Activated CD4-positive, alpha-beta T cell treated with anti-CD3 and anti-CD28 coated beads, Interleukin-10, Interleukin-2, amounts not matched to agents 100 ng/mL and 50 ng/mL, durations not matched to agents 16 hours and 8 hours (primary cell): ENCODE data around the gene TNNT1.
"Not testable (repeated sequence)": the region's sequence is repeated elsewhere in the genome, so short reads cannot be mapped to it uniquely, and the experiment has no call there.

Source experiments
- DNase-seq: peaks from one replicate; pipeline ENCODE4 v3.0.0-alpha.2; 2020

TNNT1 gene

DNA sequence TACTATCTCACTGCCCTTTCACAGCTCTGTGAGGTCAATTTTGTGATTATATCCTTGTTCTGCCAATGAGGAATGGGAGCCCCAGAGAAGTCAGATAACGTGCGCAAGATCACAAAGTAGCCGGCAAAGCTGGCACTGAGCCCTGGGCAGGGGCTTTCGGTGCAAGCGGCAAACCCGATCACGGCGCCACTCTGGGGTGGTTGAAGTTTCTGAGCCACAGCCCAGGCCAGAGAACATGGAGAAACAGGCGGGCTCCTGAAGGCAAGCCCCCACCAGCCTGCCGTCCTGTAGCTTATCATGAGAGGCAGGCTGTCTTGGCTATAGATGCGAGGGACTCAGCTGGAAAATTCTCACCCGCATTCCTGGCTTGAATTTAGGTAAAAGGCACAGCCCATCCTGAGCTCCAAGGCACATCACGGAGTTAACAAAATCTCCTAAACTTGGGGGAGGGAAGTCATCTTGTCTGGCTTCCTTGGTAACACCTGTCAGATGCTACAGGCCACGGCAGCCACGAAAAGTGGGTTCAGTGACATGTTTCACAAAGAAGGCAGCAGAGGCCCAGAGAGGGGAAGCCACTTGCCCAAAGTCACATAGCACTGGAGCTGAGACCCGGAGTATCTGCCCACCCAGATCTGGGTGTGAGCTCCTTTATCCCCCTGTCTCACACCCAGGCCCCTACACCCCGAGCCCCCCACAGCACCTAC lies 12.5 kb downstream of the TNNT1 start:
- DNase-seq: no peak

DNA sequence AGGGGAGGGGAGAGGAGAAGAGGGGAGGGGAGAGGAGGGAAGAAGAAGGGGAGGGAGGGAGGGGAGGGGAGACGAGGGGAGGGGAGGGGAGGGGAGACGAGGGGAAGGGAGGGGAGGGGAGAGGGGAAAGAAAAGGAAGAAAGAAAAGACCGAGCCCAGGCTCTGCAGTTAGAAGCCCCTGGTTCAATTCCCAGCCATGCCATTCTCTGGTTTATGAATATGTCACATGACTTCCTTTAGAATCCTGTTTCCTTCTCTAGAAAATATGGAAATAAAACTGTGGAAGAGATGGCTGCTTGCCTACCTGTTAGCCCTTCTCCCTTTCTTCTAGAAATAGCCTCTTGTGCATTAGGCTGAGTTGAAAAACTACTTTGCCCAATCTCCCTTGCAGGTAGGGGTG lies 14.3 kb downstream of the TNNT1 start:
- no peak for DNase-seq

DNA sequence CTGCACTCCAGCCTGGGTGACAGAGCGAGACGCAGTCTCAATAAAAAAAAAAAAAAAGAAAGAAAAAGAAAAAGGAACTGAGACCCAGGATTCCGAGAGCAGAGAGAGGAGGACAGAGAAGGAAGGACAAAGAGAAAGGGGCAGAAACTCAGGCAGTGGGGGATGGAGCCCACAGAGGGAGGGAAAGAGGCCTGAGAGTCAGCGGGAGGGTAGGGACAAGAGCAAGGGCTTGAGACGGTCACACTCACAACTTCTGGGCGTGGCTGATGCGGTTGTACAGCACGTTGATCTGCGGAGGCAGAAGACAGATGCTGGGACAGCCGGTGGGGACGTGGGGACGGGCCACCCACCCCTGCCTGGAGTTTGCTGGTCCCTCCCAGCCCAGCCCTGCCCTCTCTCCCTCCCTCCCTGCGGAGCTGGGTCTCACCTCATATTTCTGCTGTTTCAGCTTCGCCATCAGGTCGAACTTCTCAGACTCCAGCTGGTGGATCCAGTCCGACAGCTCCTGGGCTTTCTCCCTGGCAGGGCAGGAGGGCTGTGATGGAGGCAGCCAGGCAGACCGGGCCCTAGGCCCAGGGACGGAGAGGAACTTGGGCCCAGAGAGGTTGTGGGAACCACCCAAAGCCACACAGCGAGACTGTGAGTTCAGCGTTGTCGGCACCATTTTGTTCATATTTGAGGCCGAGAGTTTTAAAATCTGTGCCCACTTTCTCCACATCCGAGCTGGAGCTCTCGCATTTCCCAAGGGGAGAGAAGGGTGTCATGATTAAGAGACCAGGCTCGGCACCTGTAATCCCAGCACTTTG lies 15.2 kb downstream of the TNNT1 start:
- DNase-seq: no peak

DNA sequence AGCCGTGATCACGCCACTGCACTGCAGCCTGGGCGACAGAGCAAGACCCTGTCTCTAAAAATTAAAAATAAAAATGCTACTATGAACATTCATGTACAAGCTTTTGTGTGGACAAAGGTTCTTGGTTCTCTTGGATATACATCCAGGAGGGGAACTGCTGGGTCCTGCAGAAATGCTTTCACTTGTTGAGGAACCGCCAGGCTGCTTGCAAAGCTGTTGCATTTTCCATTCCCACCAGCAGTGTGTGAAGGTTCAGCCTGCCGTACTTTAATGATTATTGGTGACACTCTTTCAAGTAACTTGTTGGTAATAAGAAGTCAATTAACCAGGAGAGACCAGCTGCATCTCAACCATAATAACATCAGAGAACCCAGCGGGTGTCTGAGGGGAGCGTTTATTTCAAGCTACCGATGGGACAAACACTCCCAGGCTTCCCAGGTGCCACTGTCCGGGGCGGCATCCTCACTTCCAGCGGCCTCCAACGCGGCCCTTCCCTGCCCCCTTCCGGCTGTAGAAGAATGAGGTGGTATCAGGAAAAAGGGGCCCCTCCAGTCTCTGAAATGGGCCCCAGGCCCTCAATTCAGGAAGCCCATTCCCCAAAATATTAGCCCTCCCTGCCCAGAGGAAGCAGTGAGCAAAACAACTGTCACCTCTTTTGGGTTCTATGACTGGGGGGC lies 16.4 kb downstream of the TNNT1 start:
- DNase-seq: no peak

DNA sequence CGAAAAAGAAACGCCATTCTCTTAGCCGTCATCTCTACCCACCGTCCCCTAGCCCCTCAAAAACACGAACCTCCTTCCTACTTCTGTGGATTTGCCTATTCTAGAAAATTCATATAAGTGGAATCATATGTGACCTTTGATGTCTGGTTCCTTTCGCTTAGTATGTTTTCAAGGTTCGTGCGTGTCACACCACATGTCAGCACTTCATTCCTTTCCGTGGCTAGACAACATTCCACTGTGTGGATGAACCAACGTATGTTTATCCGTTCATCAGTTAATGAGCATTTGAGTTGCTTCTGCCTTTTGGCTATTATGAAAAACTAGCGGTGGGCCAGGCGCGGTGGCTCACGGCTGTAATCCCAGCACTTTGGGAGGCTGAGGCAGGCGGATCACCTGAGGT lies 17.6 kb downstream of the TNNT1 start:
- DNase-seq: no peak

DNA sequence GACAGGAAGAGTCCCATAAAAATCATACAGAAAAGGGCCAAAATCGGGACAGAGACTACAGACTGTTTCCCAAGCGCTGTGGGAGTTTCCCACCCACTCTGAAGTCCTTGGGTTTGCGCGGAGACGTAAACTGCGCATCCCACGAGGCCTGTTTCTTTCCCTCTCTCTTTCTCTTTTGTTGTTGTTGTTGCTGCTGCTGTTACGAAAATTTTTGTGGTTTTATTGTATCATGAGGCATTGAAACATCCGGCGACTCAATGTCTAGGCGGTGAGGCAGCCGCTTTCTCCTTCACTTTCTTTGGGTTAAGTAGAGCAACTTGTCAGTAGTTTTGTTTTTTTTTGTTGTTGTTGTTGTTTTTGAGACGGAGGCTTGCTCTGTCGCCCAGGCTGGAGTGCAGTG lies 30.0 kb downstream of the TNNT1 start:
- DNase-seq: peak; percentile 19

DNA sequence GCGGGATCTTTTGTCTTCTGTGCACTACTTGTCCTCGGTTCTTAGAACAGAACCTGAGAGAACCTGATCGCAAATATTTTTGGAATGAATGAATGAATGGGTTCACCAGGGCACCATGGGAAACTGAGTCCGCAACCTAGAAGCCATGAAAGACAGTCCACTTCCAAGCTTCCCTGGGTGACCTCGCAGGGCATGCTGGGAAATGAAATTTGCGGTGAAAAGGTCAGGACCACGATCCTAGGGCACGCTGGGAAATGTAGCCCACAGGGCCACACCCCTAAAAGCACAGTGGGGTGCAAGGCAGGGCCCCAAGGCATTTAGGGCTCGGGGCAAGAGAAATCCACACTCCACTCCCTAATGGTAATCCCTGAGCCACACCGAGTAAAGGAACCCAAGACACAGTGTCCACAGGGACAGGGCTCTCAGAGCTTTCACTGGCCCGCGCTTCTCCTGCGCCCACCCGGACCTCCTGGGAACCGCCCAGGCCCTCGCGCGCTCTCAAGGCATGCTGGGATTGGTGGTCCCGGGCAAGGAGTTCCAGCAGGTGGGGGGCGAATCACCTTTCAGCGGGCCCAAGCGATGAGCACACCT lies 30.5 kb downstream of the TNNT1 start:
- DNase-seq: peak; percentile 69

DNA sequence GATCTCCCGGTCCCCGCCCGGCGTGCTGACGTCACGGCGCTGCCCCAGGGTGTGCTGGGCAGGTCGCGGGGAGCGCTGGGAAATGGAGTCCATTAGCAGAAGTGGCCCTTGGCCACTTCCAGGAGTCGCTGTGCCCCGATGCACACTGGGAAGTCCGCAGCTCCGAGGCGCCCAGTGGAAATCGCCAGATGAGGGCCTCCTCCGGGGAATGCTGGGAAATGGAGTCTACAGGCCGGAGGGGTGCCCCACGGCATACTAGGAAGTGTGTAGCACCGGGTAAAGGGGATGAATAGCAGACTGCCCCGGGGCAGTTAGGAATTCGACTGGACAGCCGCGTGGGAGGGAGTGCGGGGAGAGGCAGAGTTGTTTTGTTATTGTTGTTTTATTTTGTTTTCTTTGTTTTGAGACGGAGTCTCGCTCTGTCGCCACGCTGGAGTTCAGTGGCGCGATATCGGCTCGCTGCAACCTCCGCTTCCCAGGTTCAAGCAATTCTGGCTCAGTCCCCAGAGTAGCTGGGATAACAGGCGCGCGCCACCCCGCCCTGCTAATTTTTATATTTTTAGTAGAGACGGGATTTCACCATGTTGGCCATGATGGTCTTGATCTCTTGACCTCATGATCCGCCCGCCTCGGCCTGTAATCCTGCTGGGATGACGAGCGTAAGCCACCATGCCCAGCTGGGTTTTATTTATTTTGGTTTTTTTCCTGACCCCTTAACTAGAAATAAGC lies 31.2 kb downstream of the TNNT1 start:
- peak; percentile 99 for DNase-seq

DNA sequence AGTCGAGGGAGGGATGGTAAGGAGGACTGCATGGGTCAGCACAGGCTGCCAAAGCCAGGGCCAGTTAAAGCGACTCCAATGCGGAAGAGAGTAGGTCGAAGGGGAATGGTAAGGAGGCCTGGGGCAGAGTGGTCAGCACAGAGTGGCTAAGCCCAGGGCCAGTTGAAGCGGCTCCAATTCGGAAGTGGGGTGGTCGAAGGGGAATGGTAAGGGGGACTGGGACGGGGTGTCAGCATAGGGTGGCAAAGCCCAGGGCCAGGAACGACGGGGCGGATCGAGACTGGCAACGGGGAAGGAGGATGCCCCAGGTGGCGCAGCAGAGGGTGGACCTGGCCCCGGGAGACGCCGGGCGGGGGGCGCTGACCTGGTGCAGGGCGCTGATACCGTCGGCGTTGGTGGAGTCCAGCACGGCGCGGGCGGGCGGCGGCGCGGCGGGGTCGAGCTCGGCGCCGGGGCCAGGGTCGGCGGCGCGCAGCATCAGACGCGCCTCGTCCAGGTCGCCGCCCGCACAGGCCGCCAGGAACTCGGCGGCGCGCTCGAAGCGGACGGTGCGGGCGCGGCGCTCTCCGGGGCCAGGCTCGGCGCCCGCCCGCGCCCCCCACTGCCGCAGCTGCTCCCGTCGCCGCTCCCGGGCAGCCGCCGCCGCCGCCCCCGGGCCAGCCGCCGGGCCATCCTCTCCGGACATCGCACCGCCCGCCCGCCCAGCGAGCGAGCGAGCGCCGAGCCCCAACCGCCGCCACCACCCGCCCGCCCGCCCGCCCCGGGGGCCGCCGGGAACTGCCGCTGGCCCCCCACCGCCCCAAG lies 31.9 kb downstream of the TNNT1 start, which contains the start of gene PPP1R12C:
TSS of gene PPP1R12C (minus strand) at position 779 of the 804 bp plus-strand sequence. CDS start at position 685, 94 bp downstream.
- no peak for DNase-seq

DNA sequence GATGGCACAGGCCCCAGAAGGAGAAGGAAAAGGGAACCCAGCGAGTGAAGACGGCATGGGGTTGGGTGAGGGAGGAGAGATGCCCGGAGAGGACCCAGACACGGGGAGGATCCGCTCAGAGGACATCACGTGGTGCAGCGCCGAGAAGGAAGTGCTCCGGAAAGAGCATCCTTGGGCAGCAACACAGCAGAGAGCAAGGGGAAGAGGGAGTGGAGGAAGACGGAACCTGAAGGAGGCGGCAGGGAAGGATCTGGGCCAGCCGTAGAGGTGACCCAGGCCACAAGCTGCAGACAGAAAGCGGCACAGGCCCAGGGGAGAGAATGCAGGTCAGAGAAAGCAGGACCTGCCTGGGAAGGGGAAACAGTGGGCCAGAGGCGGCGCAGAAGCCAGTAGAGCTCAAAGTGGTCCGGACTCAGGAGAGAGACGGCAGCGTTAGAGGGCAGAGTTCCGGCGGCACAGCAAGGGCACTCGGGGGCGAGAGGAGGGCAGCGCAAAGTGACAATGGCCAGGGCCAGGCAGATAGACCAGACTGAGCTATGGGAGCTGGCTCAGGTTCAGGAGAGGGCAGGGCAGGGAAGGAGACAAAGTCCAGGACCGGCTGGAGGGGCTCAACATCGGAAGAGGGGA lies 32.7 kb downstream of the TNNT1 start:
- DNase-seq: peak; percentile 81

DNA sequence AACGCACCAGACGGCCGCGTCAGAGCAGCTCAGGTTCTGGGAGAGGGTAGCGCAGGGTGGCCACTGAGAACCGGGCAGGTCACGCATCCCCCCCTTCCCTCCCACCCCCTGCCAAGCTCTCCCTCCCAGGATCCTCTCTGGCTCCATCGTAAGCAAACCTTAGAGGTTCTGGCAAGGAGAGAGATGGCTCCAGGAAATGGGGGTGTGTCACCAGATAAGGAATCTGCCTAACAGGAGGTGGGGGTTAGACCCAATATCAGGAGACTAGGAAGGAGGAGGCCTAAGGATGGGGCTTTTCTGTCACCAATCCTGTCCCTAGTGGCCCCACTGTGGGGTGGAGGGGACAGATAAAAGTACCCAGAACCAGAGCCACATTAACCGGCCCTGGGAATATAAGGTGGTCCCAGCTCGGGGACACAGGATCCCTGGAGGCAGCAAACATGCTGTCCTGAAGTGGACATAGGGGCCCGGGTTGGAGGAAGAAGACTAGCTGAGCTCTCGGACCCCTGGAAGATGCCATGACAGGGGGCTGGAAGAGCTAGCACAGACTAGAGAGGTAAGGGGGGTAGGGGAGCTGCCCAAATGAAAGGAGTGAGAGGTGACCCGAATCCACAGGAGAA lies 33.5 kb downstream of the TNNT1 start:
- no peak for DNase-seq

DNA sequence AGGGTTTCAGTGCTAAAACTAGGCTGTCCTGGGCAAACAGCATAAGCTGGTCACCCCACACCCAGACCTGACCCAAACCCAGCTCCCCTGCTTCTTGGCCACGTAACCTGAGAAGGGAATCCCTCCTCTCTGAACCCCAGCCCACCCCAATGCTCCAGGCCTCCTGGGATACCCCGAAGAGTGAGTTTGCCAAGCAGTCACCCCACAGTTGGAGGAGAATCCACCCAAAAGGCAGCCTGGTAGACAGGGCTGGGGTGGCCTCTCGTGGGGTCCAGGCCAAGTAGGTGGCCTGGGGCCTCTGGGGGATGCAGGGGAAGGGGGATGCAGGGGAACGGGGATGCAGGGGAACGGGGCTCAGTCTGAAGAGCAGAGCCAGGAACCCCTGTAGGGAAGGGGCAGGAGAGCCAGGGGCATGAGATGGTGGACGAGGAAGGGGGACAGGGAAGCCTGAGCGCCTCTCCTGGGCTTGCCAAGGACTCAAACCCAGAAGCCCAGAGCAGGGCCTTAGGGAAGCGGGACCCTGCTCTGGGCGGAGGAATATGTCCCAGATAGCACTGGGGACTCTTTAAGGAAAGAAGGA lies 34.4 kb downstream of the TNNT1 start:
- DNase-seq: no peak

DNA sequence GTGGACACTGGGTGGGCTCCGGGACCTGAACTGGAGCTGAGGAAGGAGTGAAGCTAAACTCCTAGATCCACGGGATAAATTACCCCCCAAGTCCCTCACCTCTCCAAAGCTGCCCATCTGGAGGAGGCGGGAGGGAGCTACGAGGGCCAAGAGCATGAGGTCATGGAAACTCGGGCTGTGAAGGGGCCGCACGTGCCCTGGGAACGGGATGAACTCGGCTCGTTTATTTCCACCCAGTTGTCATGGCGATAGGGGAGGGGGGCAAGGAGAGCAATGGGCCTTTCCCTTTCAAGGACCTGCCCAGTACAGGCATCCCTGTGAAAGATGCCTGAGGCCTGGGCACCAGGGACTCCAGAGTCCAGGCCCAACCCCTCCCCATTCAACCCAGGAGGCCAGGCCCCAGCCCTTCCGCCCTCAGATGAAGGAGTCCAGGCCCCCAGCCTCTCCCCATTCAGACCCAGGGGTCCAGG lies 35.4 kb downstream of the TNNT1 start:
- no peak for DNase-seq

DNA sequence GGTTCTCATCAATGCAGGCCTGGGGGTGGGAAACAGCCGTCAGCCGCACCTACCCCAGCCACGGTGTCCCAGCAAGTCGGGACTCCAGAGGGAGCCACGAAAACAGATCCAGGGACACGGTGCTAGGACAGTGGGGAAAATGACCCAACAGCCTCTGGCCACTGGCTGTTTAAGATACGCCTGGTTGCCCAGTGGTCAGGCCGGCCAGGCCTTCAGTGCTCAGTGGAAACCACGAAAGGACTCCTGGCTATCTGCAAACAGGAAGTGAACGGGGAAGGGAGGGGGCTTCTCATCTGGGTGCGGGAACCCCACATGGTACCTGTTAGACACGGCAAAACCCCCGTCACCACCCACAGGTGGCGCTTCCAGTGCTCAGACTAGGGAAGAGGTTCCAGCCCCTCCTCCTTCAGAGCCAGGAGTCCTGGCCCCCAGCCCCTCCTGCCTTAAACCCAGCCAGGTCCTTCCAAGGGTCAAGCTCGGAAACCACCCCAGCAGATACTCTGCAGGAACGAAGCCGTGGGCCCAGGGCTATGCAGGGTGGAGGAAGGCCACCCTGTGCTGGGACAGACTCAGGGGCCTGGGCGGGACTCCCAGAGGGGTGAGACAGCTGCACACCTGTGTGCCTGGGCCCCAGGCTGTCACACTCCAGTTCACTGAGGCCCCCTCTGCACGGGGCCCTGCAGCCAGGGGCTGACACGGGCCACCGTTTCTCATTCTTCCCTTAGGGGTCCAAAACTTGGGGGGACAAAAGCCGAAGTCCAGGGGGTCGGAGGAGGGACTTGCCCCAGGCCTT lies 36.0 kb downstream of the TNNT1 start:
- DNase-seq: no peak

DNA sequence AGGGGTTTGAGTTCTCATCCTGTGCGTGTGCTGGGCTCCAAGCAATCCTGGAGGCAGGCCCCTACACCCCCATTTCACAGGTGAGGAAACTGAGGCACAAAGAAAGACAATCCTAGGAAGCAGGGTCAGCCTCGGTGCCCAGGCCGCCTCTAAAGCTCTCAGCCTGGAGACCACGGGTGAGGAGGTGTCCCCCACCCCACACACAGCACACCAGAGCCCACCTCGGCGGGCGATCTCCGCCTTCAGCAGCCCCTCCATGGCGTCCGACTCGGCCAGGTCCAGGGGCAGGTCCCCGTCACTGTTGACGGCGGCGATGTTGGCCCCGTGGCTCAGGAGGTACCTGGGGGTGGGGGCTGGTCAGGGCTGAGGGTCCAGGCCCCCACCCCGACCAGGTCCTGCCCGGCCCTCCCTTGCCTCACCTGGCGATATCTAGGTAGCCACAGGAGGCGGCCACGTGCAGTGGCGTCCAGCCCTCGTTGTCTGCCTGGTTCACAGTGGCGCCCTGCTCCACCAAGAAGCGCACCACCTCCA lies 36.7 kb downstream of the TNNT1 start:
- no peak for DNase-seq

DNA sequence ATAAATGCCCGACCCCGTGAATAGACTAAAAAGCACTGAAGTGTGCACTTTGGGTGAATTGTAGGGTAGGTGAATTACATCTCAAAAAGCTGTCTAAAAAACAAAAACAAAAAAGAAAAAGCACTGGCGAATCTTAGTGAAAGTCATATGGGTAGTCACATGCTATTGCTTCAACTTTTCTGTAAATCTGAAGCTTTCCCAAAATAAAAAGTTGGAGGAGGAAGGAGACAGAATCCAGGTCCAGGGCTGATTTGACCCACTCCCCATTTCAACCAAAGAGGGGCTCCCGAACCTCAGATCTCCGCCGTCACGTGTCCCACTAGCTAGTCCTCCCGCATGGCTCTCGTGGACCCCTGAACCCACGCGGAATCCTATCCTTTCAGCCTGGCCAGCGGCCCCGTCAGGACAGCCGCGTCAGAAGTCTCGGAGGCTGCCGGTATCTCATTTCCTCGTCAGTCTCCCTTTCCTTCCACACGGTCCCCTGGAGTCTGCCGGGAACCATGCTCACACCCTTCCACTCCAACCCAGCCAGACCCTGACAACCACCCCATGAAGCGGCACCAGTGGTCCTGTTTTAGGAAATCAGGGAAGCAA lies 37.7 kb downstream of the TNNT1 start:
- no peak for DNase-seq

DNA sequence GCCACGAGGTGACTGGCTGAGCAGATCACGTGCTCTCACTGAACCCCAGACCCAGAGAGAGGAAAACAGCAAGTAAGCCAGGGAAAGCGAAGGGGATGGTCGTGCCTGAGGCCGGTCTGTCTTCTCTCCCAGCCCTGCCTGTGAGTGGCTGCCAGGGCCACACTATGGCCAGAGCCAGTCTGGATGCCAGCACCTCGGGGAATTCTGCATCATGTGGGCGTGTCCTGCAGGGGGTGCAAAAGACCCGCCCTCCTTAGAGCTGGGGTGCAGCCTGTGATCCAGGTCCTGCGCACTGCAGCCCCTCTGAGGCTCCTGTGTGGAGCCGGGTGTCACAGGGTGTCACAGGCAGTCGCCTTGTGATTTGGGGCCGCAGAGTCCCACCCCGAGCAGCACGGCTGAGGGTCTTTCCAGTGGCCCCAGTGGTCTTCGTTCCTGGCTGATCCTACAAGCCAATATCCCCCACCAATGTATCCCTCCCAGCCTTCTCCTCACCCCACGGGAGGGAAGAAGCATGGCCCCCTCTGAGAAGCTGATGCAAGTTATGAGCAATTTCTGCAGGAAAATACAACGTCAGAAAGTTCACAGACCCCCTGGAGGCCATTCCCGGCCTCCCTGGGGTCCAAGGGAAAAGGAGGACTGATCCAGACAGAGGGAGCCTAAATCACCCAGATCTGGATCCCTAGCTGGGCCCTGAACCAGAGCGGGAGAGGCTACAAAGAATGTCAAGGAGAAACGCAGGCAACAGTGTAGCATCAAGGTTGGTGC lies 39.3 kb downstream of the TNNT1 start:
- no peak for DNase-seq

DNA sequence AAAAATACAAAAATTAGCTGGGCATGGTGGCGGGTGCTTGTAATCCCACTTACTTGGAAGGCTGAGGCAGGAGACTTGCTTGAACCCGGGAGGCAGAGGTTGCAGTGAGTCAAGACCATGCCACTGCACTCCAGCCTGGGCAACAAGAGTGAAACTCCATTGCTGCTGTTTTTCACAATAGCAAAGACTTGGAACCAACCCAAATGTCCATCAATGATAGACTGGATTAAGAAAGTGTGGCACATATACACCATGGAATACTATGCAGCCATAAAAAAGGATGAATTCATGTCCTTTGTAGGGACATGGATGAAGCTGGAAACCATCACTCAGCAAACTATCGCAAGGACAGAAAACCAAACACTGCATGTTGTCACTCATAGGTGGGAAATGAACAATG lies 41.8 kb downstream of the TNNT1 start:
- not testable (repeated sequence) for DNase-seq
